Astrocyte (in vitro differentiated cells and primary cell): Measurements from ENCODE around the gene CEP97. TPM values are rescaled to one million over a fixed set of nuclear protein-coding genes. Genes with fewer than 3 reads are reported as not detected.

ENCODE experiments used
- DNase-seq: peaks from one replicate; pipeline ENCODE4 v3.0.0-alpha.2; 2010; ENCODE audit warnings: low read depth
- FAIRE-seq: peaks from 2 replicates; lab custom pipeline; 2011; peaks lifted over from hg19 to GRCh38; lab: Jason Lieb, UNC
- H2AFZ ChIP-seq: 2 replicates; pipeline ENCODE4 v1.6.0; 2012; ENCODE audit warnings: low read depth, low read length, inconsistent platforms
- H3K27ac ChIP-seq: 2 replicates; pipeline ENCODE4 v1.5.1; 2011; ENCODE audit warnings: low read depth, low read length, inconsistent platforms
- H3K27me3 ChIP-seq: 2 replicates; pipeline ENCODE4 v1.6.0; 2011; ENCODE audit warnings: low read length, inconsistent platforms; ENCODE audit not compliant: insufficient read depth
- H3K36me3 ChIP-seq: 2 replicates; pipeline ENCODE4 v1.5.1; 2011; ENCODE audit warnings: low read length, inconsistent platforms; ENCODE audit not compliant: insufficient read depth
- H3K4me1 ChIP-seq: 2 replicates; pipeline ENCODE4 v1.5.1; 2011; ENCODE audit warnings: low read length, inconsistent platforms; ENCODE audit not compliant: insufficient read depth
- H3K4me2 ChIP-seq: 2 replicates; pipeline ENCODE4 v1.6.0; 2012; ENCODE audit warnings: low read length, inconsistent platforms
- H3K4me3 ChIP-seq: 2 replicates; pipeline ENCODE4 v1.5.1; 2011; ENCODE audit warnings: low read depth, mild to moderate bottlenecking, low read length, inconsistent platforms; ENCODE audit not compliant: insufficient read depth
- H3K79me2 ChIP-seq: 2 replicates; pipeline ENCODE4 v1.6.0; 2012; ENCODE audit warnings: mild to moderate bottlenecking, low read length, inconsistent platforms; ENCODE audit not compliant: insufficient read depth
- H3K9ac ChIP-seq: 2 replicates; pipeline ENCODE4 v1.6.0; 2012; ENCODE audit warnings: mild to moderate bottlenecking, low read length, inconsistent platforms
- H3K9me3 ChIP-seq: 2 replicates; pipeline ENCODE4 v1.5.1; 2012; ENCODE audit warnings: low read depth, mild to moderate bottlenecking, low read length, inconsistent platforms; ENCODE audit not compliant: insufficient read depth
- H4K20me1 ChIP-seq: 2 replicates; pipeline ENCODE4 v1.6.0; 2012; ENCODE audit warnings: low read length, inconsistent platforms; ENCODE audit not compliant: insufficient read depth
- H3K27ac Mint-ChIP-seq: one replicate; pipeline ENCODE4 v1.8.0; 2021; ENCODE audit warnings: mild to moderate bottlenecking, mixed read lengths; ENCODE audit not compliant: unreplicated experiment
- H3K27me3 Mint-ChIP-seq: one replicate; pipeline ENCODE4 v1.8.0; 2021; ENCODE audit warnings: low read depth, mixed read lengths; ENCODE audit not compliant: unreplicated experiment
- H3K36me3 Mint-ChIP-seq: one replicate; pipeline ENCODE4 v1.8.0; 2021; ENCODE audit warnings: low read depth, mixed read lengths; ENCODE audit not compliant: unreplicated experiment
- H3K4me1 Mint-ChIP-seq: one replicate; pipeline ENCODE4 v1.8.0; 2021; ENCODE audit warnings: low read depth, mixed read lengths; ENCODE audit not compliant: unreplicated experiment
- H3K4me3 Mint-ChIP-seq: one replicate; pipeline ENCODE4 v1.8.0; 2021; ENCODE audit warnings: mild to moderate bottlenecking, moderate library complexity, mixed read lengths; ENCODE audit not compliant: unreplicated experiment
- H3K9me3 Mint-ChIP-seq: one replicate; pipeline ENCODE4 v1.8.0; 2021; ENCODE audit warnings: mild to moderate bottlenecking, mixed read lengths; ENCODE audit not compliant: unreplicated experiment
- CTCF ChIP-seq: IDR thresholded peaks from 2 replicates; pipeline ENCODE4 v1.5.1; 2011; ENCODE audit warnings: low read depth, mild to moderate bottlenecking, inconsistent platforms, low read length, moderate library complexity; ENCODE audit not compliant: insufficient read depth
- EZH2 ChIP-seq: IDR thresholded peaks from 2 replicates; pipeline ENCODE4 v1.6.1; 2012; ENCODE audit warnings: mild to moderate bottlenecking, low read length, inconsistent platforms; ENCODE audit not compliant: insufficient read depth
- total RNA-seq: library from RNA; stranded (reverse); gene quantifications from 2 replicates; pipeline ENCODE4 v1.2.1, GENCODE V29; 2021

Gene CEP97
- total RNA-seq, 1 donor from 2014 or later = 11.5 TPM

- H3K9me3 Mint-ChIP-seq = no peaks in the 10 kb centered on the region
- no peak overlapping the region for H3K4me3 ChIP-seq
- no peaks in the 10 kb centered on the region for H3K27me3 Mint-ChIP-seq
- H3K27ac ChIP-seq = no peak overlapping the region
- H4K20me1 ChIP-seq = no peaks in the 10 kb centered on the region
- no peaks in the 10 kb centered on the region for H3K27me3 ChIP-seq
- no peak overlapping the region for H3K27ac Mint-ChIP-seq
- no peaks in the 10 kb centered on the region for H3K9me3 ChIP-seq
- TF ChIP-seq CTCF (no peak), EZH2 (no peak)
- no peak overlapping the region for H3K4me2 ChIP-seq
- H3K4me1 Mint-ChIP-seq = peaks cover 2% of the 10 kb centered on the region
- no peak overlapping the region for H3K4me3 Mint-ChIP-seq
- no peaks in the 10 kb centered on the region for H3K79me2 ChIP-seq
- peak; percentile 26 for DNase-seq
- no peak overlapping the region for H2AFZ ChIP-seq
- no peaks in the 10 kb centered on the region for H3K4me1 ChIP-seq
- FAIRE-seq = no peak
- H3K9ac ChIP-seq = no peak overlapping the region
- H3K36me3 ChIP-seq = no peaks in the 10 kb centered on the region
- peaks cover 19% of the 10 kb centered on the region for H3K36me3 Mint-ChIP-seq
These were observed 92.1 kb downstream of the CEP97 start for GRCh38 chr3:101816215-101817149.

- FAIRE-seq = no peak
- Mint-ChIP-seq H3K27ac (no peak overlapping the region), H3K36me3 (peaks cover 26% of the 10 kb centered on the region), H3K4me1 (peaks cover 2% of the 10 kb centered on the region), H3K4me3 (no peak overlapping the region), H3K9me3 (no peaks in the 10 kb centered on the region), H3K27me3 (no peaks in the 10 kb centered on the region)
- no peak for DNase-seq
- no peaks in the 10 kb centered on the region for H3K27me3 ChIP-seq
- H3K4me2 ChIP-seq = no peak overlapping the region
- H3K36me3 ChIP-seq = peaks cover 5% of the 10 kb centered on the region
- H4K20me1 ChIP-seq = no peaks in the 10 kb centered on the region
- H3K4me1 ChIP-seq = no peaks in the 10 kb centered on the region
- H3K79me2 ChIP-seq = no peaks in the 10 kb centered on the region
- no peak overlapping the region for H2AFZ ChIP-seq
- H3K9ac ChIP-seq = no peak overlapping the region
- H3K9me3 ChIP-seq = no peaks in the 10 kb centered on the region
- no peak overlapping the region for H3K27ac ChIP-seq
- TF ChIP-seq EZH2 (no peak), CTCF (no peak)
- H3K4me3 ChIP-seq = no peak overlapping the region
These were observed 93.6 kb downstream of the CEP97 start for GRCh38 chr3:101817992-101818391.
